ENCODE data around the gene CYBRD1.

GRCh38 chr2:171480908-171481307 lies 41.4 kb upstream of the CYBRD1 start:
- TF ChIP-seq EP300 (IDR thresholded peaks at IDR 0.05), result no peak
- TF ChIP-seq, protein P1, sequence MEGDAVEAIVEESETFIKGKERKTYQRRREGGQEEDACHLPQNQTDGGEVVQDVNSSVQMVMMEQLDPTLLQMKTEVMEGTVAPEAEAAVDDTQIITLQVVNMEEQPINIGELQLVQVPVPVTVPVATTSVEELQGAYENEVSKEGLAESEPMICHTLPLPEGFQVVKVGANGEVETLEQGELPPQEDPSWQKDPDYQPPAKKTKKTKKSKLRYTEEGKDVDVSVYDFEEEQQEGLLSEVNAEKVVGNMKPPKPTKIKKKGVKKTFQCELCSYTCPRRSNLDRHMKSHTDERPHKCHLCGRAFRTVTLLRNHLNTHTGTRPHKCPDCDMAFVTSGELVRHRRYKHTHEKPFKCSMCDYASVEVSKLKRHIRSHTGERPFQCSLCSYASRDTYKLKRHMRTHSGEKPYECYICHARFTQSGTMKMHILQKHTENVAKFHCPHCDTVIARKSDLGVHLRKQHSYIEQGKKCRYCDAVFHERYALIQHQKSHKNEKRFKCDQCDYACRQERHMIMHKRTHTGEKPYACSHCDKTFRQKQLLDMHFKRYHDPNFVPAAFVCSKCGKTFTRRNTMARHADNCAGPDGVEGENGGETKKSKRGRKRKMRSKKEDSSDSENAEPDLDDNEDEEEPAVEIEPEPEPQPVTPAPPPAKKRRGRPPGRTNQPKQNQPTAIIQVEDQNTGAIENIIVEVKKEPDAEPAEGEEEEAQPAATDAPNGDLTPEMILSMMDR (IDR thresholded peaks at IDR 0.05), result no peak
- no peak for TF ChIP-seq RAD21 (conservative IDR thresholded peaks at IDR 0.05 in 1 of 2, IDR thresholded peaks at IDR 0.05 in 1 of 2)
- TF ChIP-seq ZC3H11A (IDR thresholded peaks at IDR 0.05), result no peak
- no peak for TF ChIP-seq POLR2A (IDR thresholded peaks at IDR 0.05; ENCODE audit: low read length)
- no peak for TF ChIP-seq HOXB13 (CRISPR knock-in tag; IDR thresholded peaks at IDR 0.05; ENCODE audit: low read depth)
- no peak for TF ChIP-seq RFX5 (IDR thresholded peaks at IDR 0.05)
- TF ChIP-seq FOSB (CRISPR knock-in tag; IDR thresholded peaks at IDR 0.05), result no peak
- no peak for TF ChIP-seq REST (IDR thresholded peaks at IDR 0.05)
- TF ChIP-seq MAZ (IDR thresholded peaks at IDR 0.05; ENCODE audit: borderline replicate concordance, low read depth, low read length), result no peak
- no peak for TF ChIP-seq PHF8 (IDR thresholded peaks at IDR 0.05; ENCODE audit: borderline replicate concordance, low read depth)
- no peak for TF ChIP-seq USF2 (IDR thresholded peaks at IDR 0.05)

Measured in A549 (cell line).